HG02943 (cell line): ENCODE results near the gene ANGEL2.
"Not testable (repeated sequence)": the region's sequence is repeated elsewhere in the genome, so short reads cannot be mapped to it uniquely, and the experiment has no call there.

Experiments
- ATAC-seq: cut with Tn5 transposase; IDR thresholded peaks from one replicate; pipeline ENCODE4 v1.9.1; 2021; ENCODE audit warnings: mild to moderate bottlenecking, low read depth, moderate library complexity; ENCODE audit not compliant: unreplicated experiment

The ANGEL2 gene

DNA sequence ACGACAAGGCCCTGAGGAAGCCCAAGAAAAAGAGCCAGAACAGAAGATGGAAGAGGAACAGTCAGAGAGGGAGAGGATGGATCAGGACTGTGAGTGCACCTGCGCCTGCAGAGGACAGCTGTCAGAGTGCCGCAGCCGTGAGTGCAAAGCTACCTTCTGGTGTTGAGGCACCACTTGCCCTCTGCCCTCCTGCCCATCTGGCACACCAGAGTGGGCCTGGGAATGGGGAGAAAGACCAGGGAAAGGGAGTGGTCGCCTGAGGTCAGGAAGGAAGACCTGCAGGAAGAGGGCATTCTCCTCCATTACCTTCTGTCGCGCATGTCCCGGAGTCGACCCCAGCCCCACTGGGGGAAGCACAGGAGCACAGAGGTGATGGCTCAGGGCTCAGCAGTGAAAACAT is 39.1 kb downstream of the ANGEL2 start:
- ATAC-seq, result no peak

GRCh38 chr1:212975111-212975918 is 40.4 kb downstream of the ANGEL2 start:
- ATAC-seq, result no peak

DNA sequence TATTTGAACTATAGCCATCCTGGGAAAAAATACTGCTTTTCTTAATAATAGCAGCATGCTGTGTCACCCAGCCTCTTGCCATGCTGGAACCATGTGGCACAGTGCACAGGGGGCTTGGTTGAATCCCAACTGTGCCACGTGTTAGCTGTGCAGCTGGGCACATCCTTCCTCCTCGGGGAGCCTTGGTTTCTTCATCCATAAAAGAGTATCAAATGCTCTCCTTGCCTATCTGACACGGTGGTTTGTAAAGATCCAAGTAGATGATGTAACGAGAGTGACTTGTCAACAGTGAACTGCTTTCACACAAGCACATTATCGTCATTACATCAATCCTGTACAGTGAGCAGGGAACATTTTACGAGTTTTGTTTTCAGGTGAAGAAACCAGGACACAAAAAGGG is 41.0 kb downstream of the ANGEL2 start:
- ATAC-seq, result no peak

DNA sequence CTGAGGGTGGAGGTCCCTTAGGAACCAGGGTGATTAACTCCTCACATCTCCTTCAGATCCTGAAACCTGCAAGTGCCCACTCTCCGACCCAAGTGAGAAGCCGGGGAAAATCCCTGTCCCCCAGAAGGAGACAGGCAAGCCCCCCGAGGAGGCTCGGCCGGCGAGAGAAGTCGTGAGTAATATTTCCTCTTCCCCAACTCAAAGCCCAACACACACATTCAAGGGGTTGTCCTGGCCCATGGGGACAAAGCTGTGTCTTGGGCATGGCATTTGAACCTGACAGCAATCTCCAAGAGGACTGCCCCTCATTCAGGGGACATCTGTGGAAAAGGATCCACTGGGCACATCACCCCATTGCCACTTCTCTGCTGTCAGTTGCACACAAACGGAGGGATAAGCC is 41.8 kb downstream of the ANGEL2 start:
- no peak for ATAC-seq

DNA sequence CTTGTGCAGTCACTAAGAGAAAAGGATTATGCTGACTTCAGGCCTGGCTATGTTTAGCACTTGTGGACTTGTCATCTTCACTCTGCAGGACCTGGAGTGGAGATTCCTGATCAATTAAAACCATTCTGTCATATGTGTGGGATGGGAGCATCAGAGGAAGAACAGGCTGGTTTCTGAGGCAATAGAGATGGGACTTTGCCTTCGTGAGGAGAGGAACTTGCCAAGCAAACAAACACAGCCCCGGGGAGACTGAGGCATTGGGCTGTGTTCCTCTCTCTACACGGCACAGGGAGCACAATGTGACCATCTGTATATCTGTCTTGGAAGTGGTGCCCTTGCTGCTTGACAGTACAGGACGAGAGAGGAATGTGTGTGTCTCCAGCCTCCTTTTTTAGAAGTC is 42.2 kb downstream of the ANGEL2 start:
- ATAC-seq, result no peak

DNA sequence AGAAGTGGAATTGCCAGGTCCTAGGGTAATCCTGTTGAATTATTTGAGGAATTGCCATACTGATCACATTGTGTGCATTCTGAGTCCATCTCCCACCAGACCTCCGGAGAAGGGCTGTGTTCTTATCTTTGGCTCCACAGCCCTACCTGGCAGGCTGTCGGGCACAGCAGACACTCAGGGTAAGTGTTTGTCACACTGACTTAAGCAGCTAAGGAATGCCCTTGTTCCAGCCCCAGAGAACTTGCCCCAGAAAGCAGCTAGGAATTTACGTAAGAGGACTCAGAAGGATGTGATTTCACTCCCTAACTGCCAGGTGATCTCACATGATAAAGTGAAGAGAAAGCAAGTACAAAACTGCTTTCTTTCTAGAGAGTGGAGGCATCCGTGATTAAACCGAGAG is 44.4 kb downstream of the ANGEL2 start:
- no peak for ATAC-seq

- ATAC-seq, result no peak
These were observed 45.6 kb downstream of the ANGEL2 start for GRCh38 chr1:212970085-212970484.

DNA sequence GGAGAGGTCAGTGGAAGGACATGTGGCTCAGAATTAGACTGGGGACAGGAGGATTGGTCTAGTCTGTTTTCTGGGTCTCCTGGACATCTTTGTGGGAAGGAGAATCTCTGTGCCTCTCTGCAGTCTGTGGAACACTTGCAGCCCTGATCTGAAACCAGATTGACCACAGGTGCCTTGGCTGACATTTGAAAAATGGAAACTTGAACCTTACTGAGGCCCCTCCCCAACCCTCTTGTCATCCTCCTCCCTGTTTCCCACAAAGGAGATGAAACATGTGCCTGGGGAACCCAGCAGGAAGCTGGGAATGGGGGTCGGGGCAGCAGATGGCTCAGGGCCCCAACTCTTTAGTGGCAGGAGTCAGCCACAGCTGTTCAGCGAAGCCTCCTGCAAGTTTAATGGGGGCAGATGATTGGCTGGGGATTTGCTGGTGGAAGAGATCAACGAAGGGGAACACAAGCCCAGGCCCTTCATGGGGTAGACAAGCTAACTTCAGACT is 47.3 kb downstream of the ANGEL2 start:
- ATAC-seq, result no peak

- ATAC-seq, result no peak
These were observed 47.9 kb downstream of the ANGEL2 start for GRCh38 chr1:212967801-212968200.

- no peak for ATAC-seq
These were observed 49.1 kb downstream of the ANGEL2 start for GRCh38 chr1:212966616-212967015.

- not testable (repeated sequence) for ATAC-seq
These were observed 50.7 kb downstream of the ANGEL2 start for GRCh38 chr1:212964993-212965392.

DNA sequence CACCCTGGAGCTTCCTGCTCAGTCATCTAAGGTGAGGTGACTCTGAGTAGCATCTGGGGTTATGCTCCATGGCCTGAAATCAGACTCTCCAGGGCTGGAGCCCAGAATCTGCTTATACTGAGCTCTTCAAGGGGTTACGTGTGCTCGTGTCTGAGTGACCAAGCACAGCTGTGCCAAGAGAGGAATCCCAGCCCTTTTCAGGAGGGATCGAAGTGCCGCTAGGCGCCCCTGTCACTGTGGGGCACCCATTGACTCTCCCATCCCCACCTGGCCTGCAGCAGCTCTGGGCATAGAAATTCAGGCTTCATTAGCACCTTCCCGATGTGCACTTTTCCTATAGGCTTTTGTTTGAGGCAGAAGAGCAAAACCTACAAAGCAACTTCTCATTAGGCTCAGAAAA is 51.6 kb downstream of the ANGEL2 start:
- ATAC-seq, result no peak

GRCh38 chr1:212962509-212962908 is 53.2 kb downstream of the ANGEL2 start:
- no peak for ATAC-seq

DNA sequence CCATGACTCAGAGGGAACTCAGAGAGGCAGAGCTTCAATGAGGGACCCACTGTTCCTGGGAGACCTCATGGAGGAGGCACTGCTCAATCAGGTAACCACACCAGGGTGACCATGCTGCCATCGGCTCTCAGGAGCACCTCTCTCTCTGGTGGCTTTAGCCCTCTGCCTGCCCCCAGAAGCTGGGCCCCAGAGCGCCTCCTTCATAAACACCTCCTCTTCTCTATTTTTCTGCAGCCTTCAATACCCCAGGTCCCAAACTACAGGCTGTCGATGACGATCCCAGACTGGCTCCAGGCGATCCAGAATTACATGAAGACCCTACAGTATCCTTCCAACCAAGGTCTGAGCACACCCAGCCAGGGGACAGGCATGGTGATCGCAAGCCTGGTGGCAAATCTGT is 54.7 kb downstream of the ANGEL2 start:
- no peak for ATAC-seq

DNA sequence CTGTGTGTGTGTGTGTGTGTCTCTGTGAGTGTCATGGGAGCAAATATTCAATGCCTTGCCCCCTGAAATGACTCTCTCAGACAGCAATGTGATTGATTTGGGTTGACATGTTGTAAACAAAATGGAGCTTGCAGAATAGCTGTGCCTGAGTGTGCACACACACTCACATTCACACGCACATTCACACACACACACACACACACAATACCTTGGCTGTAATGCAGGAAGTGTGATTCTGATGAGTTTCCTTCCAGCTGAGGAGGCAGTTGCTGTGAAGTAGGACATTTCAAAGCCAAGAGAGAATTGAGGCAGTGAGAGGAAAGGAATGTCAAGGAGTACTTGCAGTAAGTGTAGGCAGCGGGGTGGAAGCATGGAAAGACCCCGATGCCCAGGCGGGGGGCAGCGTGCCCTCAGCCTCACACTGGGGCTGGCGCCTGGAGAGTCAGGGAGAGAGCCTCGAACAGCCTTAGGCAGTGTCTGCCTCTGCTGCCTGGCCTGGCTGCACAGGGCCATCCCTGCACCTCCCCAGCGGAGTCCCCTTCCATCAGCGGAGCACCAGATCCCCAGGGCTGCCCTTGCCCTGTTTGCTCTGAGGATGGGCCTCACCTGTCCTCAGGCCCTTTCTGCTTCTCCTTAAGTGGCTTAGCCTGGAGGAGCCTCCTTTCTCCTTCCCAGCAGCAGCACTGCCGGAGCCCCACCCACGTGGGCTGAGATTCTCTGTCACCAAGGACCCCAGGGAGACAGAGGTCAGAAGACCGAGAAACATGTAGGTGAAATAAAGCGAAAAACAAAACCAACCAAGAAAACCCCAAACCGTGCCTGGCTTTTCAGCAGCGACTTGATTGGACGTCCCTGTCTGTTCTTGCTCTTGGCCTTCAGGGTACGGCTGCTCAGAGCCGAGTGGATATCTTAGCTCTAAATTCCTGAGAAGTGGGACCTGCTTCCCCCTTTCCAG is 56.1 kb downstream of the ANGEL2 start:
- peak; percentile 66 for ATAC-seq

GRCh38 chr1:212958175-212958574 is 57.5 kb downstream of the ANGEL2 start:
- ATAC-seq, result peak; percentile 45

GRCh38 chr1:212957546-212957945 is 58.1 kb downstream of the ANGEL2 start:
- ATAC-seq, result no peak

DNA sequence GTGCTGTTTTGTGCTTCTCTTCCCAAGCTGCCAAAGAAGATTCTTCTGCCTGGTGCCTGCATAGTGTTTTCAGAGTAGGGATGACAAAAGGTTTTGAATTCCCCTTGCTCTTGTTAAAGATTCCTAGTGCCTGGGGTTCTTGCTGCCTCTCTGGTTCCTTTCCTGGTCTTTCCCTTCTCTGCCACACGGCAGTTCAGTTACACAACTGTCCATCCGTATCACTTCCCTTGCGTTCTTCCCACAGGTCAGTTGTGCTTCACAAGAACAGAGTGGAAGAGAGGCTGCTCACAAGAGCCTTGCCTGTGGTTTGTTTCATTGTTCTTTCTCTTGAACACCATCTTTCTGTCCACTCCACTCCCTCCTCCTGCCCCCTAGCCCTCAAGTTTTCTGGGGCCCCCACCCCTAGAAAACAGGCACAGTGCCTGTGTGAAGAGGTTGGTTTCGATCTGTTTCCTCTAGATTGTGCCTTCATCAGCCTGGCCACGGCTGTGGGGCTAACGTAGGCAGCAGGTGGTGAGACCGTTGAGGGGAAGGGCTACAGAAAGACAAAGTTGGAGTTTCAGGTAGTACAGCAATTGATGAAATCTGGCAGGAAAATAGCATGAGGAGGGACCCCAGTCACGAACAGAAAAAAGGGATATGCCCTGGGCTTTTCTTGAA is 59.6 kb downstream of the ANGEL2 start:
- no peak for ATAC-seq

DNA sequence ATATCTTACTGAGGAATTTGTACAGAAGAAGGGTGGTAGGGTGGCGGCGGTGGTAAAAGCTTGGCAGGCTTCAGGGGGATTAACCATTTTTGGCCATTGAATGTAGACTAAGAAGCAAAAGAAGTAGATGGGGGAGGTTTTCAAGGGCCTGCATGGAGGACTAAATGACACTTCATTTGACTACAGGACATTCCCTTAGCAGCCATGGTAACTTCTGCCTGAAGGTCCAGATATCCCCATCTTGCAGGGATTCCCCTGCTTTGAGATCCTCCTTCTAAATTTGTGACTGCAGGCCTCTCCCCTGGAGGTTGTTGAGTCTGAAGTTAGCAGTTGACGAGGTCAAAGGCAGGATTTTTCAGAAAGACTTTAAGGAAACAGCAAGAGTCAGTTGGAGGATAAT is 60.6 kb downstream of the ANGEL2 start:
- ATAC-seq, result no peak

GRCh38 chr1:212954514-212954913 is 61.2 kb downstream of the ANGEL2 start:
- no peak for ATAC-seq

DNA sequence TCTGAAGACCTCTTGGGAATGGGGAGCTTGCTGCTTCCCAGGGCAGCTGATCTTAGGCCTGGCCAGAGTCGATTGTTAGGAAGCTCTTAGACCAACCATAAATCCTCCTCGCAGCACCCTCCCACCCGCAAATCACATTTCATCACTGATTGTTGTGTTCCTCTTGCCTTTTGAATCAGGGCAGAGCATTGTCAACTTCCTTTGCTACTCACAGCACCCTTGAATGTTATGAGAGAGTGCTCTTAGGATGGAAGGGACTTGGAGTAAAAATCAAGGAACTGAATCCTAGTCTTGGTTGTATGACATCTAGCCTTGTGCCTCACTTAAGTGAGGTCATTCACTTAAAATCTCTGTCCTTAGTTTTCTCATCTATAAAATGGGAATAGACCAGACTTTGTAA is 62.3 kb downstream of the ANGEL2 start:
- no peak for ATAC-seq
